Kidney (tissue), 14 donors: Measurements from ENCODE around the gene COL15A1. TPM values are rescaled to one million over a fixed set of nuclear protein-coding genes. Genes with fewer than 3 reads are reported as not detected.

Experiments used
- DNase-seq, 5 donors: peaks; one replicate each; pipeline ENCODE4 v3.0.0-alpha.2; 2013 to 2020
- FAIRE-seq: peaks from 2 replicates; lab custom pipeline; 2012; peaks lifted over from hg19 to GRCh38; lab: Jason Lieb, UNC
- H3K27ac ChIP-seq, 2 donors: one replicate each; pipeline ENCODE4 v1.7.0; 2013; ENCODE audit warnings: low read depth in 2 of 2, low read length in 2 of 2, inconsistent platforms in 1 of 2
- H3K27me3 ChIP-seq: one replicate; pipeline ENCODE4 v1.7.1; 2013; ENCODE audit warnings: low read length, inconsistent platforms; ENCODE audit not compliant: control insufficient read depth, insufficient read depth
- H3K36me3 ChIP-seq, 3 donors: one replicate each; pipeline versions ENCODE4 v1.7.0 to v1.7.1; 2013; ENCODE audit warnings: low read length in 3 of 3, control low read depth in 1 of 3, inconsistent platforms in 1 of 3; ENCODE audit not compliant: insufficient read depth in 3 of 3, control insufficient read depth in 2 of 3
- H3K4me1 ChIP-seq, 3 donors: one replicate each; pipeline versions ENCODE4 v1.7.0 to v1.7.1; 2013; ENCODE audit warnings: low read length in 3 of 3, inconsistent platforms in 1 of 3, low read depth in 1 of 3; ENCODE audit not compliant: control insufficient read depth in 2 of 3, insufficient read depth in 2 of 3
- H3K4me3 ChIP-seq, 3 donors: one replicate each; pipeline versions ENCODE4 v1.7.0 to v1.8.1; 2013; ENCODE audit warnings: low read length in 3 of 3, control low read depth in 1 of 3, inconsistent platforms in 1 of 3
- H3K9ac ChIP-seq, 3 donors: one replicate each; pipeline versions ENCODE4 v1.7.0 to v1.7.1; 2013; ENCODE audit warnings: low read length in 3 of 3, control low read depth in 1 of 3, inconsistent platforms in 1 of 3
- H3K9me3 ChIP-seq, 3 donors: one replicate each; pipeline versions ENCODE4 v1.7.0 to v1.7.1; 2013; ENCODE audit warnings: low read length in 3 of 3, control low read depth in 1 of 3, inconsistent platforms in 1 of 3; ENCODE audit not compliant: control insufficient read depth in 2 of 3, insufficient read depth in 1 of 3
- intact Hi-C: fragments of 100-400 bp; cut with DNase I; formaldehyde crosslinking; loops from one replicate; pipeline ENCODE4 v1.11.1; 2022
- polyA plus RNA-seq: library from polyadenylated mRNA; stranded (reverse); fragments of 350-450 nt; fragmentation: Illumina TruSeq; extraction: RNeasy Lipid Tissue Mini Kit (QIAGEN cat#74804); gene quantifications from one replicate; pipeline ENCODE4 v1.2.3, GENCODE V29; 2014; ENCODE audit warnings: low read depth, low replicate concordance; ENCODE audit not compliant: insufficient read depth
- total RNA-seq: library from RNA; stranded (reverse); fragmentation: NEBNext Ultra II Directional; extraction: Animal tissue kit (Norgen Biotek cat#: 25700); gene quantifications from one replicate; pipeline ENCODE4 v1.2.1, GENCODE V29; 2021
- TF ChIP-seq, protein P1 (sequence below): IDR thresholded peaks from 3 replicates; pipeline ENCODE4 v1.5.1; 2012; ENCODE audit warnings: mild to moderate bottlenecking, moderate library complexity, borderline replicate concordance; ENCODE audit not compliant: insufficient read depth; ENCODE audit errors: extremely low read depth
- donor health status: control.
- donor health status: control.
- donor health status: control.
- donor health status: control.
- donor health status: control.
- donor health status: DM: yes; HTN: yes; CAD: no.
- donor health status: Normal renal cell carcinoma (clear cell type).

Gene COL15A1
- total and polyA plus RNA-seq, 2 donors from 2014 or later, result 4.7 to 42.0 TPM

DNA sequence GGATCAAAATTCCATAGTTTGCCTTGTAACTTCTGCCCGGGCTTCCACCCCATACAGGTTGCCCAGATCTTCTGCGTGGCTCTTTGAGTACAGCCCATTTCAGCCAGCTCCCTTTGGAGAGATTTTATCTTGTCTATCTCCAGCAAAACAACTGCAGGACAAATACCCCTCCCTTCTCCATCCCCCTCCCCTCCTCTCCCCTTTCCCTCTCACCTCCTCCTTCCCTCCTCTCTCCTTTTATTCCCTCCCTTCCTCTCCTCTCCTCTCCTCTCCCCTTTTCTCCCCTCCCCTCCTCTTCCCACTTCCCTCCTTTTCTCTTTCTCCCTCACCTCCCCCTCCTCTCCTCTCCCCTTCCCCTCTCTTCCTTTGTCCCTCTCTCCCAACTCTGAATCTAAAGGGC is 58.2 kb downstream of the COL15A1 start:
- H3K9me3 ChIP-seq, result no peaks in the 10 kb centered on the region
- no peak overlapping the region for H3K9ac ChIP-seq
- H3K27ac ChIP-seq, result peak overlapping the region in 1 of 2 donors; percentile 16
- DNase-seq (no peak), FAIRE-seq (no peak)
- peaks cover 0 to 7% (median 0%) of the 10 kb centered on the region in 3 donors for H3K4me1 ChIP-seq
- intact Hi-C loops, result no loop called here
- no peaks in the 10 kb centered on the region for H3K27me3 ChIP-seq
- no peaks in the 10 kb centered on the region for H3K36me3 ChIP-seq
- TF ChIP-seq, protein P1, sequence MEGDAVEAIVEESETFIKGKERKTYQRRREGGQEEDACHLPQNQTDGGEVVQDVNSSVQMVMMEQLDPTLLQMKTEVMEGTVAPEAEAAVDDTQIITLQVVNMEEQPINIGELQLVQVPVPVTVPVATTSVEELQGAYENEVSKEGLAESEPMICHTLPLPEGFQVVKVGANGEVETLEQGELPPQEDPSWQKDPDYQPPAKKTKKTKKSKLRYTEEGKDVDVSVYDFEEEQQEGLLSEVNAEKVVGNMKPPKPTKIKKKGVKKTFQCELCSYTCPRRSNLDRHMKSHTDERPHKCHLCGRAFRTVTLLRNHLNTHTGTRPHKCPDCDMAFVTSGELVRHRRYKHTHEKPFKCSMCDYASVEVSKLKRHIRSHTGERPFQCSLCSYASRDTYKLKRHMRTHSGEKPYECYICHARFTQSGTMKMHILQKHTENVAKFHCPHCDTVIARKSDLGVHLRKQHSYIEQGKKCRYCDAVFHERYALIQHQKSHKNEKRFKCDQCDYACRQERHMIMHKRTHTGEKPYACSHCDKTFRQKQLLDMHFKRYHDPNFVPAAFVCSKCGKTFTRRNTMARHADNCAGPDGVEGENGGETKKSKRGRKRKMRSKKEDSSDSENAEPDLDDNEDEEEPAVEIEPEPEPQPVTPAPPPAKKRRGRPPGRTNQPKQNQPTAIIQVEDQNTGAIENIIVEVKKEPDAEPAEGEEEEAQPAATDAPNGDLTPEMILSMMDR, result no peak
- no peak overlapping the region for H3K4me3 ChIP-seq

GRCh38 chr9:99002706-99003105 is 59.0 kb downstream of the COL15A1 start:
- Histone ChIP-seq H3K27ac (no peak overlapping the region), H3K4me1 (peaks cover 0 to 7% (median 0%) of the 10 kb centered on the region in 3 donors), H3K9ac (no peak overlapping the region), H3K9me3 (no peaks in the 10 kb centered on the region), H3K27me3 (no peaks in the 10 kb centered on the region), H3K4me3 (no peak overlapping the region), H3K36me3 (no peaks in the 10 kb centered on the region)
- TF ChIP-seq, protein P1, result no peak
- intact Hi-C loops, result no loop called here
- DNase-seq, result no peak
- FAIRE-seq, result no peak

GRCh38 chr9:99003308-99003707 is 59.6 kb downstream of the COL15A1 start:
- Histone ChIP-seq H3K9me3 (no peaks in the 10 kb centered on the region), H3K9ac (no peak overlapping the region), H3K4me1 (peaks cover 0 to 7% (median 0%) of the 10 kb centered on the region in 3 donors), H3K4me3 (no peak overlapping the region), H3K27me3 (no peaks in the 10 kb centered on the region), H3K36me3 (no peaks in the 10 kb centered on the region), H3K27ac (no peak overlapping the region)
- intact Hi-C loops, result no loop called here
- FAIRE-seq (no peak), DNase-seq (no peak)
- TF ChIP-seq, protein P1, result no peak

- Histone ChIP-seq H3K27ac (no peak overlapping the region), H3K4me3 (no peak overlapping the region), H3K4me1 (peaks cover 0 to 2% (median 0%) of the 10 kb centered on the region in 3 donors), H3K9me3 (no peaks in the 10 kb centered on the region), H3K36me3 (no peaks in the 10 kb centered on the region), H3K27me3 (no peaks in the 10 kb centered on the region), H3K9ac (no peak overlapping the region)
- TF ChIP-seq, protein P1, result no peak
- no peak for FAIRE-seq
- intact Hi-C loops, result no loop called here
- no peak for DNase-seq
Measured at GRCh38 chr9:99004115-99004514, 60.4 kb downstream of the COL15A1 start.
